GM12892 (cell line): ENCODE measurements around the gene NCOA4.
"Not testable (repeated sequence)": the region's sequence is repeated elsewhere in the genome, so short reads cannot be mapped to it uniquely, and the experiment has no call there.

ENCODE experiments used
- POLR2A ChIP-seq: IDR thresholded peaks from 2 replicates; pipeline ENCODE4 v1.6.1; 2011; ENCODE audit warnings: low read depth, low read length, control low read depth
- POLR2AphosphoS5 ChIP-seq: IDR thresholded peaks from 2 replicates; pipeline ENCODE4 v1.6.1; 2011; ENCODE audit warnings: low read depth, low read length, control low read depth
- TAF1 ChIP-seq: IDR thresholded peaks from 2 replicates; pipeline ENCODE4 v1.6.1; 2011; ENCODE audit warnings: low read depth, mild to moderate bottlenecking, control low read depth, low read length, borderline replicate concordance

GRCh38 chr10:45981367-45981766, 49.1 kb downstream of the NCOA4 start:
- not testable (repeated sequence) for TF ChIP-seq POLR2AphosphoS5, POLR2A, TAF1
